Measurements from ENCODE around the gene ADNP.
"Not testable (repeated sequence)": the region's sequence is repeated elsewhere in the genome, so short reads cannot be mapped to it uniquely, and the experiment has no call there.

ADNP gene

DNA sequence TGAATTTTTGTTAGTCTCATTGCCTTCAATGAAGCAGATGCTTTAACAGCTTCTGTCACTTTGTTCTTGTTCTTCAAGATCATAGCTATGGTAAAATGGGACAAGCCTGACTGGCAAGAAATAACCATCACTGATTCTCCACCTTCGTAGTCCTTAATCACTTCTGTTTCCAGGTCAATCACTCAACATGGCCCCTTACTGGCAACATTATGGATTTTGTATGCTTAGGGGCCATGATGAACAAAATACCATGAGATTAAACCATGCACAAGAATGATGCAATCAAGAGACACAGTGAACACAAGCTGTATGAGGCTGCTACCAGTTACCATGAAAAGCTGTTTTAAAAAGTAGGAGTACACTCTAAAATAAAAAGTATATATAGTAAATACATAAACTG lies 32.8 kb downstream of the ADNP start:
- DNase-seq, result no peak

DNA sequence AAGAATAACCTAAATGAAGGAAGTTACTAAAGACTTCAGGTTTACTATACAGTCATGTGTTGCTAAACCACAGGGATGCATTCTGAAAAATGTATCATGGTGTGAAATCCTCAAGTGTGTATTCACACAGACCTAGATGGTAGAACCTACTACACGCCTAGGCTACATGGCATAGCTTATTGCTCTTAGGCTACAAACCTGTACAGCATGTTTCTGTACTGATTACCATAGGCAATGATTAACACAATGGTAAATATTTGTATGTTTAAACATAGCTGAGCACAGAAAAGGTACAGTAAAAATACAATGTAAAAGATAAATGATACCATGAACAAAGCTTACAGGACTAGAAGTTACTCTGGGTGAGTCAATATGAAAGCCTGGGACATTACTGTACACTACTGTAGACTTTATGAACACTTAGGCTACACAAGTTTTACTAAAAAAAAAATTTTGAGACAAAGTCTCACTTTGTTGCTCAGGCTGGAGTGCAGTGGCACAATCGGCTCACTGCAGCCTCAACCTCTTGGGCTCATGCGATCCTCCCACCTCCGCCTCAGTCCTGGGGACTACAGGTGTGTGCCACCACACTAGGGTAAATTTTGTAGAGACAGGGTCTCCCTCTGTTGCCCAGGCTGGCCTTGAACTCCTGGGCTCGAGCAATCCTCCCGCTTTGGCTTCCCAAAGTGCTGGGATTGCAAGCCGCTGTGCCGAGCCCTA lies 36.0 kb downstream of the ADNP start:
- DNase-seq, result no peak

DNA sequence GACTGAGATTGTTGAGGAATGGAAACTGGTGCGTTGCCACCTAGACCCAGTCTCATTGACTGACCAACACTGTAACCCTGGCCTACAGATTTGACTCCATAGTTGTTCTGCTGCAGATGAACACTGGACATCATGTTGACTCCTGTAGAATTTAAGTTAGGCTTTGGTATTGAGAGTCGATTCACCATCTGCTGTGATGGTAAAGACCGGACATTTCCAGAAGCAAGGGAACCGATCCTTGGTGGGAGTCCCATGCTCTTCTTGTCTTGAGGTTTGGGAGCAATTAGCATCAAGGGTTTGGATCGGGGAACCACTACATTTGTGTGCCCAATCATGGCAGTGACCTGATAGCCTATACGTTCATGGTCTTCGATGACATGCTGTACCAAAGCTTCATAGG lies 37.6 kb downstream of the ADNP start:
- DNase-seq, result no peak

DNA sequence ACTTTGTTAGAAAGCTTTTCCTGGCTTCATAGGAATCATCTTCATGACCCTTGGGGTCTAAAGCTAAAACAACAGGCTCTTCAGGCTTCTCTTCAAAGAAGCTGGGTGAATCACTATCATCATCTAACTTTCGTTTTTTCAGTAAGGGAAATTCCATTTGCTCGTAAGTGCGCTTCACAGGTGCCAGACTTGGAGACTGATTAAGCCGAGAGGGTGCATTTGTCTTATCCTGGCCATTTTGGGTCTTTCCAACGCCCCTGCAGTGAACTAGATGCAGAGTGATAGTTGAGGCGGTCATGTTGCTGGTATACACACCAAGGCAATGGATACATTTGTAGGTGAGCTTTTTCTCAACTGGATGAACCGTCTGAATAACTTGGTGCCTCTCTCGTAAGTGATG lies 38.8 kb downstream of the ADNP start:
- DNase-seq, result no peak

DNA sequence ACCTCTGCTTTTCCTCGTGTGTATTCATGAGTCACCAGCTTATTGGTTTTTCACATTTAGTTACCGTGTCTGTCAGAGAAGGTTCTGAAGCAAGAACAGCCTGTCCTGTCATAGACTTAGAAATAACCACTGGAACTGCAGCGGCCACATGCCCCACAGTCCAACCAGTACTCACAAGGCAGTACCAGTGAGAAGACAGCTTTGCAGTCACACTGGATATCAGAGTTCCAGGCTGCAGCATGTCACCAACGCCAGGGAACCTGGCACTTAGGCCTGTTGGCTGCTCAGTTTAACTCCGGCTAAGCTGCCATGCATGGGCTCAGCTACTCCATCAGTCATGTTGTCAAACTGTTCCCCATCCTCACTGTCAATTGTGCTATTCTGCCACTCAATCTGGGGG lies 40.1 kb downstream of the ADNP start:
- DNase-seq, result no peak

DNA sequence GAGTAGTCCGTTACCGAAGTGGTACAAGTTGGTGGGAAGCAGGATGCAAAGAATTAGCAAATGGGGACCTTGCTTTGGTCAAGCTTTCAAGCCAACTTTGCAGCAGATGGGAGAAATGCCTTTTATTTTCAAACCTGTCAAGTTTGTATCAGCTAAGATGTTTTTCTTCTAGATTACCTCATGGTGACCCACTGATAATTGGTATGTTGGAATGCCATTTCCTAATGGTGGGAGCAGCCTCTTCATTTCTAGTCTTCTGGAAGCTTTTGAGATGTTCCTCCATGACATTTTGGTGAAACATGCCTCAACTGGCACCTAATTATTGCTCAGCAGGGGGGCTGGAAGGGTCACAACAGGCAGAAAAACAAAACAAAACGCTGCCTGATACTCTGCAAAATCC lies 43.7 kb downstream of the ADNP start:
- DNase-seq, result no peak

DNA sequence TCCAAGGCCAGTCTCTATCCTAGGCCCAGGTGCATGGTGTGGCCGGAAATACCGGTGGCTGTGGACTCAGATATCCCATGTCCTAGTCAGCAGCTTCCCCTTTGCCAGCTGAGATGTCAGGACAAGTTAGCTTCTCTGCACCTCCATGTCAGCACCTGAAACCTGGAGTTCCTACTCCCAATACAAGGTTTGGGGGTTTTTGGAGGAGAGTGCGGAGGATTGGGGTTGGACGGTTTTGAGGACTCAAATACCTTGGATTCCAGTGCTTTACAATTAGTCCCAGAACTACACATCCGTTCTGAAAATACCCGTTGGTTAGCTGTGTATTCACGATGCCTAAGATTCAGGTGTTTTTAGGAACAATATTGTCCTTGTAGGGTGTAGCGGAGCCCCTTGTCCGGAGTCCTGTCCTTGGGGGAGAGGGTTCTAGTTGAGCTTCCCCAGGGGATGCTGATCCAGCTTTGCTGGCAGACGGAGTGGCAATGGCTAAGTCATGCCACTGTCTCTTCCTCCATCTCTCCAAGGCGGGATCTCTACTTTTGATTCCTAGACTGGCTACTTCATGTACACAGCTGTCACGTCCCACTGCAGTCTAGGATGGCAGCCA lies 45.0 kb downstream of the ADNP start:
- DNase-seq, result no peak

DNA sequence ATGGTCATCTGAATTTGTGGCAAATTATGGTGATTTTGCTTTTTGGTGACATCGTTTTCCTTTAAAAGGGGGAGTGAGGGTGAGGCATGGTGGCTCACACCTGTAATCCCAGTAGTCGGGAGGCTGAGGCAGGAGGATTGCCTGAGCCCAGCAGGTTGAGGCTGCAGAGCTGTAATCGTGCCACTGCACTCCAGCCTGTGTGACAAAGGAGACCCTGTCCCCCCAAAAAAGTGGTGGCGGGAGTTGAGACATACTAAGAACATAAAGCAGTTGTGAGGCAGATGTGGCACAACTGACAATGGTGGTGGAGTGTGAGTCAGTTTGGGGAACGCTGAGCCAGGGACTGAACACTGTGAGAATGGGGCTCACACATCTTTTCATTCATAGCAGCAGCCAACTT lies 45.5 kb downstream of the ADNP start:
- DNase-seq, result no peak

DNA sequence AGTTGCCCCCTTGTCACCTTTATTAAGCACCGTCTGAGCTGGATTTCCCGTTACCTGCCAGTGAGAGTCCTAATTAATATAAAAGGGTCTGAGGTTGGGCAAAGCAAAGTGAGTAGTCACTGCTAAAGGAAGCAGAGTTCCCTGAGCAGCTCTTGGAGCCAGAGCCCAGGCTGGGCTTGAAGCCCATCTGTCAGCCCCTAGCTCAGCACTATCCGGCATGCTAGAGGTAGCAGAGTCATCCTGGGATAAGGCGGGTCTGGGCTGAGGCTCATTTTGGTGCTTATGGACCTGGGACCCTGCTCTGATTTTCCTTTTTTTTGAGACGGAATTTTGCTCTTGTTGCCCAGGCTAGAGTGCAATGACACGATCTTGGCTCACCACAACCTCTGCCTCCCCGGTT lies 46.2 kb downstream of the ADNP start:
- no peak for DNase-seq

DNA sequence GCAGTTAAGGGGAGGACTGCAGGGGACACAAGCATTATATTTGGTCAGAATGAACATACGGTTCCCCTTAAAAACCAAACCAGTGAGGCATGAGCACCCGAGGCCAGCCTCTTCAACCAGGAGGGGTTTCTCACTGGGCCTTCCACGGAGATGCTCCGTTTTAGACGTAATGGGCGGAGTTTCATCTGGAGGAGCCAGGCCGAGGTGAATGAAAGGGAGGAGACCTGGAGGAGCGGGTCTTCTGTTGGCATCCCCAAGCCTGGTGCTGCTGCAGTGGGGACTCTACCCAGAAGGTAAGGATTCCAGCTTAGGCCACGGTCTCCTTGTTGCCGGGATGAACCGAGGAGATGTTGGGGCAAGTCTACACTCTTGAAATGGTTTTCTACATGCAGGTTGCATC lies 47.4 kb downstream of the ADNP start:
- DNase-seq, result no peak

DNA sequence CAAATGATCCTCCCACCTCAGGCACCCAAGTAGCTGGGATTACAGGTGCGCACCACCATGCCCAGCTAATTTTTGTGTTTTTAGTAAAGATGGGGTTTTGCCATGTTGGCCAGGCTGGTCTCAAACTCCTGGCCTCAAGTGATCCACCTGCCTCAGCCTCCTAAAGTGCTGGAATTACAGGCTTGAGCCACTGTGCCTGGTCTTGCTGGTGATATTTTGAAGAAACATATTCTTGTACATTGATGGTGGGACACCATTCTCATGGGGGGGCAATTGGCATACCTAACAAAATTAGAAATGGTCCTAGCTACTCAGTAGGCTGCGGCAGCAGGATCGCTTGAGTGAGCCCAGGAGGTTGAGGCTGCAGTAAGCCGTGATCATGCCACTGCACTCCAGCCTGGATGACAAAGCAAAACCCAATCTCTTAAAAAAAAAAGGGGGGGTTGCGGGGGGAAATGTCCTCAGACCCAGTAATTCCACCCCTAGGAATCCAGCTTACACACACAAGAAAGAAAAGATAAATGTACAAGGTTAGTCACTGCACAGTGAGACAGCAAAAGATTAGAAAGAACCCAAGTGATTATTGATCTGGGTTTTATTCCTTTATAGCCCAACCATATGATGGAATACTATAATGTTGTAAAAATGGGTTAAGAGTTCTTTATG lies 49.3 kb downstream of the ADNP start:
- not testable (repeated sequence) for DNase-seq

DNA sequence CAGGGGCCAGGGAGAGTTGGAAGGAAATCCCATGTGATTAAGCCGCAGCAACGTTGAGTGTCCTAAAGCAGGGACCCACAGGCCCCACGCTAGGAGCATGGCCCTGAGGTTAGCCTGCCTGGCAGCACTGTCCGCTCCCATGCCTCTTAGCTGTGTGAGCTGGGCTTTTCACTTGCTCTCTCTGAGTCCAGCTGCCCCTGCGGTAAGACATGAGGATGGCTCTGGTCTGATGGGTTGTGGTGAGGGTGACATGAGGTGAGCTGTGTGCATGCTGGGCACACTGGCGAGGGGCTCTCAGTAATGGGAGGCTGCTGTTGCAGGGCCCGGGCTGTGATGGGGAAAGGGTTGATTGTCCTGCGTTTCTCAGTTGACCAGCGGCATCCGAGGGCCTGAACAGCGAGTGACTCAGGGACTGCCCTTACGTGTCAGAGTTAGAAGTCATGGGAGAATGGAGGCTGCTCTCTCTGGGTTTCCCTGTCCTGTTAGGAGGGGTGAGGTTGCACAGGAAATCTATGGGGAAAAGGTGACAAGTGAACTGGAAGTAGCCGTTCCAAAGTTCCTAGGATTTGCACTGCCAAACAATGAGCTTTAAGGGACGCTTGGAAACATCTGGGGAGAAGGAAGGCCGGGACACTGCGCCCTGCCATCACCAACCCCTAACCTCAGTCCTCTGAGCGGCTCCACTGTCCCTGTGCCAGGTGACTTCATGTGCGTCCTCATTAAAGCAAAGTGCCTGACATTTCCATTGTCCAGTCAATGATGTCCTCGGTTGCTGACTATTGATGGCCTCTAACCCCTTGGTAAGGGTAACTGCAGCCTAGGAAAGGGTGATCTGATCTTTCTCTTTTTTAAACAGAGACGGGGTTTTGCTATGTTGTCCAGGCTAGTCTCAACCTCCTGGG lies 51.3 kb downstream of the ADNP start:
- DNase-seq, result no peak

DNA sequence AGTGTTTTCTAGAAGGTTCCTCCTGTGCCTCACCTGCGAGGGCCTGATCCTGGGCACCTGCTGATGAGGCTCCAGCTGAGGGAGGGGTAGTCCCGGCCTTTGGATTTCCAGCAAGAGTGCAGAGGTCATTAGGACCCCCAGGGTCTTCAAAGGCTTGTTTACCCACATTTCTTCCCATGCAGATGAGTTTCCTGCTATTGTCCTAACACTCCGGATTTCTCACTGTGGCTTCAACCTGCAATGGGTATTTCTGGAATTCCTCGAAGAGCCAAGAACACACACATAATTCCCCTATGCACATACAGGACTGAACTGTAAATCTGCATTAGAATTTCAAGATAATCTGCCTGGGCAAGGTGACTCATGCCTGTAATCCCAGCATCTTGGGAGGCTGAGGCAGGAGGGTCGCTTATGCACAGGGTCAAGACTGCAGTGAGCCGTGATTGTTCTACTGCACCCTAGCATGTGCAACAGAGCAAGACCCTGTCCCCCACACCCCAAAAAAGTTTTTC lies 53.9 kb downstream of the ADNP start:
- DNase-seq, result no peak

DNA sequence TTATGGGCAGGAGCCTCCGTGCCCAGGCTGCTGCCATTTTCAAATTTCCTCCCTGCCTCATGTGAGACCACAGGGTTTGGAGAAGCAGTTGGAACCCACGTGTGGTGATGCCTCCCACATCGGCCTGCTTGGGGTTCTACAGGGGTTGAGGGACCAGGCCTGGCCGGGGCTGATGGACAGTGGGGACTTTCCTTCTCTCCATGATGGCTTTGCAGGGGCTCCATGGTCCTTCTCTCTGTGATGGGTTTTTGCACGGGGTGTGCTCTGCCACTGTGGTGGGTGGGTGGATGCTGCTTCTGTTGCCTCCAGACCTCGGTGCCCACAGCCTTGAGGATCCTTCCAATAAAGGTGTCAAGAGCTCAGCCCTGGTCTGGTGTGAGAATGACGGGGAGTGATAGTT lies 54.4 kb downstream of the ADNP start:
- no peak for DNase-seq

DNA sequence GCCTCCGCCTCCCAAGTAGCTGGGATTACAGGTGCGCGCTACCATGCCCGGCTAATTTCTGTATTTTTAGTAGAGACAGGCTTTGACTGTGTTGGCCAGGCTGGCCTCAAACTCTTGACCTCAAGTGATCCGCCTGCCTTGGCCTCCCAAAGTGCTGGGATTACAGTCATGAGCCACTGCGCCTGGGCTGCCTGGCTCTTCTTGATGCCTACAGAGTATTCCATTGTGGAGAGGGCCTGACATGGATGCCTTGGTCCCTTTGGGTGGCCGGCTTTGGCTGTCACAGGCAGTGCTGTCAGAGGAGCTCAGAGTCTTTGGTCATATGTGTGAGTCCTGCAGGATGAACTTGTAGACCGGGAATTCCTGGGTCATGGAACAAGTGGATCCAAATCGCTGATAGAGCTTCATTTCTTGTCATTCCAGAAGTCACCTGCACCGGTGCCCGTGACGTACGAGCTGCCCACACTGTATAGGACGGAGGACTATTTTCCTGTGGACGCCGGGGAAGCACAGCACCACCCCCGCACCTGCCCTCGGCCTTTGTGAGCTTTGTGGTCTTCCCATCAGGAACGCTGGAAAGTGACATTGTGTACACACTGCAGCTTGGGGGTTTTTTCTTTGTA lies 55.1 kb downstream of the ADNP start:
- no peak for DNase-seq

DNA sequence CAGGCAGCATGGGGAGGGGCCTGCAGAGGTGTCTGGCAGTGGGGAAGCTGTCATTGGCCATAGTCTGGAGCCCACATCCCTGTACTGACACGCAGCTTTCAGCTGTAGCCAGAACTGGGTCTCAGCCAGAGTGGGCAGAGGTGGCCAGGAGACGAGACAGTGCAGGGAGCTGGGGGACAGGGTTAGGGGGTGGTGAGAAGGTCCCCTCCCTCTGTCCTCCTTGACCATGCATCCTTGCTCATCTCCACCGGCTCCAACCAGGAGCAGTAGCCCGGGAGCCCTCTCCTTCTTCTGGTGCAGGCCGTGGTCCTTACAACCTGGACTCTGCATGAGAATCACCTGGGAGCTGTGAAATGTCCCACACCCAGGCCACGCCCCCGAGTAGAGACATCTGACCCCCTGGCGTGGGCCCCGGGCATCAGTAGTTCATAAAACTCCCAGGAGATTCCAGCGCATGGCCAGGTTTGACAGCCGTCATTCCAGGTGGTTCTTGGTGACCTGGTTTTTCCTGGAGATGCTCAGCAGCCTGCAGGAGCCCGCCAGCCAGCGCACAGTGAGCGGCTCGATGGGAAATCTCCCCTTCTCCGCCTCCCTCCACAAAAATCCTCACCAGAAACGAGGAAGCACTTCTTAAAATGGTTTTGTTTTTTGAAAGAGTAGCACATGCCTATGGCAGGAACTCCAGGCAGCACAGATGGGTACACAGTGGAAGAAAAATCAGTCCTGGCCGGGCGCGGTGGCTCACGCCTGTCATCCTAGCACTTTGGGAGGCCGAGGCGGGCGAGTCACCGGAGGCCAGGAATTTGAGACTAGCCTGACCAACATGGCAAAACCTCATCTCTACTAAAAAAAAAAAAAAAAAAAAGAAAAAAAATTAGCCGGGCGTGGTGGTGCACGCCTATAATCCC lies 56.2 kb downstream of the ADNP start:
- DNase-seq, result no peak

DNA sequence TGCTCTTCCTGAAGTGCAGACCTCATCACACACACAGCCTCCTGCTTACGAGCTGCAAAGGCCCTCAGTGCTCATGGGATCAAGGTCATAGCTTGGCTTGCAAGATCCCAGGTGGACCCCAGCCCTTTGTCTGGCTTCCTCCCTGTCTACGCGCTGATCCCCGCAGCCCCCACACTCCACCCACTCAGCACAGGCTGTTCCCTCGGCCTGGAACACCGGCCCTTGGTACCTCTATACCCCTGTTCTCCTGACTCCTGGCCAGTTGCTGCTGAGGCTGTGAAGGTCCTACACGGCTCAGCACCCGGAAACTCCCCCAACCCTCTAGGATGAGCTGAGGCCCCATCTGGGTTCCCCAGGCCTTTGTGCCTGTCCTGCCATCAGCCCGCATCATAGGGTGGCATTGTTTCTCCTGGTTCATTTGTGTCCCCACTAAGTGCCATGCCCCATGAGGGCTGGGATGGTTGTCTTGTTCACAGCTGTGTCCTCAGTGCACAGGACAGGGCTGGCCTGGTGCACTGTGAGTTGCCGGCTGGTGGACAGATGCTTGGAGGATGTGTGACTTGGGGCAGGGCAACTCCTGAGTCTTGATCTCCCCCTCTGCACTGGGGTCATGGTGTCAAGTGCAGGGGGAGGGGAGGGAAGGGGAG lies 57.0 kb downstream of the ADNP start:
- DNase-seq, result no peak

DNA sequence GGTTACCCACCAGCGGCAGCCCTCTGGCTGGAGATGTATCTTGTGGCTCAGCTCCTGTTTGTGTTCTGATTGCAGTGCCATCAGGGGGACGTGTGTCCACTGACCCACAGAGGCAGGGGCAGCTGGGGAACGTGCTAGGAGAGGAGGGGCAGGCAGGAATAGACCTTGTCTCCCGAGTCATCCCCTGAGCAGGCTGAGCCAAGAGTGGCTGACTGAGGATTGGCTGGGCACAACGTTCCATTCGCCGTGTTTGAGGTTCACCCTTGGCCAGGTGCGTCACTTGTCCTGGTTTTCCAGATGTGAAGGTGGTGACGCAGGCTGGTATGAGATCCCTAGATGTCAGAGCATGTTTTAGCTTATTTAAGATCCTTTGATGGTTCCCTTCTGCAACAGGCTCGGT lies 57.7 kb downstream of the ADNP start:
- no peak for DNase-seq

DNA sequence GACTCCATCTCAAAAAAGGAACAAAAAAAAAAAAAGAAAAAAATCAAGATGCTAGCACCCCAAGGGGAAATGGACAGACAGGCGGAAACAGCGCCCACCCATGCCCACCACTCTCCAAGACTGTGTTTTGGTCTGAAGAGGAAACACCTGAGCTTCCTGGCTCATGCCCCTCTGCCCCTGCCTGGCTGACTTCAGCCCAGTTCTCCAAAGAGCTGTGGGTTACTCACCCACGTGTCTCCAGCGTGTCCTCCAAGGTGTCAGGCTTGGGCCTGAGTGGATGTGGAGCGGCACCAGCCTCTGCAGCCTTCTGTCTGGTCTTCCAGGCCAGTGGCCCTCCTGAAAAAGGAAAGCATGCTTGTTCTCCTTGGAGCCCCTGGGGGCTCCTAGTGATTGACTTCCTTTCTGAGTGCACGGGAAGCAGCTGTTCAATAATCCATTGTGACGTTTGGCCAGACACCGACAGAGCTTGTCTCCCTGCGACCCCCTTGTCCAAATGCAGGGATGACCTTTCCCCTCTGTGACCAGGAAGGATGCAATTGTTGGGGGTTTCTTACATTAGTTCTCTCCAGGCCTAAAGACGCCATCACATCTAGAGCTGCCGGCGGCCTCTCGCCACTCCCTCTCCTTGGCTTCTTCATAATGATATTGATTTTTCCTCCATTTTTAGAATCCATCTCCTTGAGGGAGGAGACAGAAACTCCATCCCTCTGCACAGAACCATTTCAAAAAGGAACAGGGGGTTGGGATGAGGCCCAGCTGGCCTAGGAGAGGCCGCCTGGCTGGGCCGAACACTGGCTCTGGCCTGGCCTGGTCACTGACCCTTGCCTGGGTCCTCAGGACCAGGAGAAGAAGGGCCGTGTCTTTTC lies 58.4 kb downstream of the ADNP start:
- no peak for DNase-seq

DNA sequence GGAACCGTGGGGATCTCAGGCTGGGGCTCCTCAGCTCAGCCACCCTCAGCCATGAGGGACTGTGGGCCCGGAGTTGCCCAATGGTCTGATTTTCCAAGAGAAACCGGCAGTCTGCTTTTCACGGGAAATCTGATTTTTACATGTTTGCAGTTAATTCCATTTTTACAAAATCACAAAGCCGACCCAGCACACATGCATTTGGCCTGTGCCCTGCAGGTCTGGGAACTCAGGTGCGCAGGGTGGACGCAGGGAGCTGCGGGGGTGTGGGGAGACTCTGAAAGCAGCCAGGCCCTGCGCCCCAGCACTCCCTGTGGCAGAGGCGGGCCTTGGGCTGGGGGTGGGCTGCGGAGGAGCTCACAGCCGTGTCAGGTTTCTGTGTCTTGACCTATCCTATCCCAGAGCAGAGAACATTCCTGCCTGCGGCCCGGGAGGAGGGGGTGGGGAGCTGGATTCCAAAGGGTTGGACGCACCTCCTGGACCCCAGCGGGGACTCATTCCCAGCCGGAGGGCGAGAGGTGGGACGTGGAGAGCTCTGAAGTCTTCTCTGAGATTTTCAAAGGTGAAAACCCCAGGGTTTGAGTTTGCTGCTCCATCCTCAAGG lies 60.6 kb downstream of the ADNP start:
- DNase-seq, result no peak

Measured in KG1 (cell line).